ENCODE data around the gene PMEPA1.

DNA sequence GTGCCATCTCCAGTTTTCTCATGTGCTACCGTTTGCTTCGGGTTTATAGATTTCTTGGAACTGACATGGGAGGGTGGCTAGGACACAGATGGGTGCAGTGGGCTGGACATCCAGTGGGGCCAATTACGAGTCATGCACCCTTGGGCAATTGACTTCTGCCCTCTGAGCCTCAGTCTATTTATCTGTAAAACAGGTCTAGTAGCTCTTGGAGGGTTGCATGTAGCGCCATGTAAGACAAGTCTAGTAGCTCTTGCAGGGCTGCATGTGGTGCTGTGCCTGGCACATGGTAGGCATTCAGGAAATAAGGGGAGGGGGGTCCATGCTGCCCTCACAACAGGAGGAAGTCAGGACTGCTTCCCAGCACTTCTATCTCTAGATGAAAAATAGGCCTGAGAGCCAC is 15.3 kb downstream of the PMEPA1 start:
- TF ChIP-seq, protein P1, sequence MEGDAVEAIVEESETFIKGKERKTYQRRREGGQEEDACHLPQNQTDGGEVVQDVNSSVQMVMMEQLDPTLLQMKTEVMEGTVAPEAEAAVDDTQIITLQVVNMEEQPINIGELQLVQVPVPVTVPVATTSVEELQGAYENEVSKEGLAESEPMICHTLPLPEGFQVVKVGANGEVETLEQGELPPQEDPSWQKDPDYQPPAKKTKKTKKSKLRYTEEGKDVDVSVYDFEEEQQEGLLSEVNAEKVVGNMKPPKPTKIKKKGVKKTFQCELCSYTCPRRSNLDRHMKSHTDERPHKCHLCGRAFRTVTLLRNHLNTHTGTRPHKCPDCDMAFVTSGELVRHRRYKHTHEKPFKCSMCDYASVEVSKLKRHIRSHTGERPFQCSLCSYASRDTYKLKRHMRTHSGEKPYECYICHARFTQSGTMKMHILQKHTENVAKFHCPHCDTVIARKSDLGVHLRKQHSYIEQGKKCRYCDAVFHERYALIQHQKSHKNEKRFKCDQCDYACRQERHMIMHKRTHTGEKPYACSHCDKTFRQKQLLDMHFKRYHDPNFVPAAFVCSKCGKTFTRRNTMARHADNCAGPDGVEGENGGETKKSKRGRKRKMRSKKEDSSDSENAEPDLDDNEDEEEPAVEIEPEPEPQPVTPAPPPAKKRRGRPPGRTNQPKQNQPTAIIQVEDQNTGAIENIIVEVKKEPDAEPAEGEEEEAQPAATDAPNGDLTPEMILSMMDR (IDR thresholded peaks at IDR 0.05), result no peak
- TF ChIP-seq POLR2A (IDR thresholded peaks at IDR 0.05), result no peak
- no peak for TF ChIP-seq EP300 (IDR thresholded peaks at IDR 0.05)
